Measurements from ENCODE around the gene ABCA7. TPM values are rescaled to one million over a fixed set of nuclear protein-coding genes. Genes with fewer than 3 reads are reported as not detected.

Gene ABCA7
- total and polyA plus RNA-seq, 2 of the 13 experiments (the other 11 are each of a cell fraction or from before 2014, with no cell fraction given): 4.4 to 32.4 TPM

DNA sequence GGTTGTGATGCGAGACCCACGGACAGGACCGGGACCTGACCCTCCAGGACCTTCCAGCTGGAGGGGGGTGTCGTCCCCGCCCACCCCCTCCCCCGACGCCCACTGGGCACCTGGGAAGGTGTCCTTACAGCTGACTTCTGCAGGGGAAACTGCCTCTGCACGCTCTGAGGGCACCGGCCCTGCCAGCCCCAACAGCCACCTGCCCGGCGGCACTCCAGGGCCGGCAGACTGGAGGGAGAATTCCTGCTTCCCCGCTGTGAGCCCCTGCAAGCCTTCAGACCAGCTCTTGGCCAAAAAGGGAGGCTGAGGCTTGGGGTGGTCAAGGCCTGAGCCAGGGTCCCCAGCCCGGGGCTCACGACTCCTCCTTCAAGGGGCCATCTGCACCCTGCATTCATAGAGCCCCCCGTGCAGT, 12.3 kb upstream of the ABCA7 start:
- intact Hi-C loops (cut with micrococcal nuclease; ENCODE audit: unreplicated experiment): no loop called here
- peaks cover 27% of the 10 kb centered on the region for H3K79me2 ChIP-seq (ENCODE audit: insufficient read depth, low read length)
- peak overlapping the region; percentile 66 to 93 (median 82) for H3K4me3 ChIP-seq (replicated peaks in 1 of 3; ENCODE audit: insufficient read depth in 1 of 3, low read depth in 2 of 3, low read length in 3 of 3)
- no peak overlapping the region for H2AFZ ChIP-seq (ENCODE audit: low read length)
- in situ Hi-C loops (cut with HindIII; ENCODE audit: extremely low pct_ligation_motif_present, low pct_unique_long_range_greater_than_20kb): no loop called here
- peaks cover 12 to 17% of the 10 kb centered on the region in 2 experiments for H3K36me3 ChIP-seq (replicated peaks in 1 of 2; ENCODE audit: control insufficient read depth in 1 of 2, insufficient read depth in 2 of 2, low read length in 2 of 2)
- no peak for FAIRE-seq
- H3K27ac ChIP-seq (ENCODE audit: extremely low read length, insufficient read depth, low read length): peak overlapping the region; percentile 80
- DNase-seq (ENCODE audit: low spot score): no peak
- H4K20me1 ChIP-seq (ENCODE audit: insufficient read depth, low read length): 0 out of 2 replicates have a peak, but pooled peaks cover 2% of the 10 kb centered on the region
- CTCF ChIA-PET (ENCODE audit: low intra/inter-chr PET ratio, low total read pairs): no interaction called here
- peaks cover 13% of the 10 kb centered on the region; the same call in 1 of the 2 replicates for H3K4me1 ChIP-seq (ENCODE audit: insufficient read depth, low read length)
- peak overlapping the region; percentile 97 for H3K4me2 ChIP-seq (ENCODE audit: low read depth, low read length)
- peak overlapping the region; percentile 89 for H3K9ac ChIP-seq (ENCODE audit: insufficient read depth, low read depth, low read length)
- WGBS (ENCODE audit: low lambda C conversion rate): no CpG with 5 or more reads among the region's 16 CpGs
- BruUV-seq (replicated peaks): no TSS peak
- H3K27me3 ChIP-seq (ENCODE audit: control insufficient read depth in 1 of 2, insufficient read depth in 2 of 2, low read length in 2 of 2): no peaks in the 10 kb centered on the region; a peak in 1 of 5 replicates
- POLR2A ChIA-PET: interaction anchor here (0.9 to 6.7 kb wide), 11 partner anchors 8 to 348 kb away, joined by 3 to 71 read pairs (median 4); partner anchors contain the start of genes ABCA7 and GPX4
- ATAC-seq: peak; percentile 14
- H3K9me3 ChIP-seq (ENCODE audit: low read length): no peaks in the 10 kb centered on the region
- peak; percentile 21 for TF ChIP-seq ASH2L (IDR thresholded peaks at IDR 0.05; ENCODE audit: insufficient read length, low read depth, low read length)
- TF ChIP-seq ZBTB4 (CRISPR knock-in tag; IDR thresholded peaks at IDR 0.05; ENCODE audit: borderline replicate concordance): no peak
- no peak for TF ChIP-seq ZNF253 (CRISPR knock-in tag; IDR thresholded peaks at IDR 0.05; ENCODE audit: borderline replicate concordance)
- no peak for TF ChIP-seq POLR2A (IDR thresholded peaks at IDR 0.05; ENCODE audit: insufficient read depth in 1 of 2, low read depth in 2 of 2, low read length in 2 of 2)
- 0 out of 2 replicates have a peak, but pooled peaks have one; percentile 2 for TF ChIP-seq ZBTB38 (CRISPR knock-in tag; IDR thresholded peaks at IDR 0.05)
- TF ChIP-seq, protein P1, sequence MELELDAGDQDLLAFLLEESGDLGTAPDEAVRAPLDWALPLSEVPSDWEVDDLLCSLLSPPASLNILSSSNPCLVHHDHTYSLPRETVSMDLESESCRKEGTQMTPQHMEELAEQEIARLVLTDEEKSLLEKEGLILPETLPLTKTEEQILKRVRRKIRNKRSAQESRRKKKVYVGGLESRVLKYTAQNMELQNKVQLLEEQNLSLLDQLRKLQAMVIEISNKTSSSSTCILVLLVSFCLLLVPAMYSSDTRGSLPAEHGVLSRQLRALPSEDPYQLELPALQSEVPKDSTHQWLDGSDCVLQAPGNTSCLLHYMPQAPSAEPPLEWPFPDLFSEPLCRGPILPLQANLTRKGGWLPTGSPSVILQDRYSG (CRISPR knock-in tag; IDR thresholded peaks at IDR 0.05): no peak
- peak; percentile 6; the same call in 1 of the 2 replicates for TF ChIP-seq REPIN1 (CRISPR knock-in tag; IDR thresholded peaks at IDR 0.05; ENCODE audit: borderline replicate concordance, low read depth)
- no peak for TF ChIP-seq FOXK1 (CRISPR knock-in tag; IDR thresholded peaks at IDR 0.05; ENCODE audit: borderline replicate concordance, low read depth)
- no peak for TF ChIP-seq ARID2 (CRISPR knock-in tag; IDR thresholded peaks at IDR 0.05; ENCODE audit: borderline replicate concordance)
- TF ChIP-seq MED13 (CRISPR knock-in tag; IDR thresholded peaks at IDR 0.05): no peak
- TF ChIP-seq TBX2 (CRISPR knock-in tag; IDR thresholded peaks at IDR 0.05; ENCODE audit: borderline replicate concordance): no peak
- TF ChIP-seq, protein P2, sequence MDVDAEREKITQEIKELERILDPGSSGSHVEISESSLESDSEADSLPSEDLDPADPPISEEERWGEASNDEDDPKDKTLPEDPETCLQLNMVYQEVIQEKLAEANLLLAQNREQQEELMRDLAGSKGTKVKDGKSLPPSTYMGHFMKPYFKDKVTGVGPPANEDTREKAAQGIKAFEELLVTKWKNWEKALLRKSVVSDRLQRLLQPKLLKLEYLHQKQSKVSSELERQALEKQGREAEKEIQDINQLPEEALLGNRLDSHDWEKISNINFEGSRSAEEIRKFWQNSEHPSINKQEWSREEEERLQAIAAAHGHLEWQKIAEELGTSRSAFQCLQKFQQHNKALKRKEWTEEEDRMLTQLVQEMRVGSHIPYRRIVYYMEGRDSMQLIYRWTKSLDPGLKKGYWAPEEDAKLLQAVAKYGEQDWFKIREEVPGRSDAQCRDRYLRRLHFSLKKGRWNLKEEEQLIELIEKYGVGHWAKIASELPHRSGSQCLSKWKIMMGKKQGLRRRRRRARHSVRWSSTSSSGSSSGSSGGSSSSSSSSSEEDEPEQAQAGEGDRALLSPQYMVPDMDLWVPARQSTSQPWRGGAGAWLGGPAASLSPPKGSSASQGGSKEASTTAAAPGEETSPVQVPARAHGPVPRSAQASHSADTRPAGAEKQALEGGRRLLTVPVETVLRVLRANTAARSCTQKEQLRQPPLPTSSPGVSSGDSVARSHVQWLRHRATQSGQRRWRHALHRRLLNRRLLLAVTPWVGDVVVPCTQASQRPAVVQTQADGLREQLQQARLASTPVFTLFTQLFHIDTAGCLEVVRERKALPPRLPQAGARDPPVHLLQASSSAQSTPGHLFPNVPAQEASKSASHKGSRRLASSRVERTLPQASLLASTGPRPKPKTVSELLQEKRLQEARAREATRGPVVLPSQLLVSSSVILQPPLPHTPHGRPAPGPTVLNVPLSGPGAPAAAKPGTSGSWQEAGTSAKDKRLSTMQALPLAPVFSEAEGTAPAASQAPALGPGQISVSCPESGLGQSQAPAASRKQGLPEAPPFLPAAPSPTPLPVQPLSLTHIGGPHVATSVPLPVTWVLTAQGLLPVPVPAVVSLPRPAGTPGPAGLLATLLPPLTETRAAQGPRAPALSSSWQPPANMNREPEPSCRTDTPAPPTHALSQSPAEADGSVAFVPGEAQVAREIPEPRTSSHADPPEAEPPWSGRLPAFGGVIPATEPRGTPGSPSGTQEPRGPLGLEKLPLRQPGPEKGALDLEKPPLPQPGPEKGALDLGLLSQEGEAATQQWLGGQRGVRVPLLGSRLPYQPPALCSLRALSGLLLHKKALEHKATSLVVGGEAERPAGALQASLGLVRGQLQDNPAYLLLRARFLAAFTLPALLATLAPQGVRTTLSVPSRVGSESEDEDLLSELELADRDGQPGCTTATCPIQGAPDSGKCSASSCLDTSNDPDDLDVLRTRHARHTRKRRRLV (CRISPR knock-in tag; IDR thresholded peaks at IDR 0.05): 0 out of 2 replicates have a peak, but pooled peaks have one; percentile 6
- TF ChIP-seq KDM5B (CRISPR knock-in tag; IDR thresholded peaks at IDR 0.05; ENCODE audit: borderline replicate concordance): peak; percentile 26; the same call in 1 of the 2 replicates

All from HepG2 (cell line).